Ramos (cell line): ENCODE measurements around the gene GFRA4.

Experiments
- in situ Hi-C: fragments of 300-500 bp; cut with MboI; formaldehyde crosslinking; loops from one replicate; pipeline ENCODE4 v1.14.3; 2022; ENCODE audit warnings: low sequenced_read_pairs; ENCODE audit not compliant: unreplicated experiment

Gene GFRA4

DNA sequence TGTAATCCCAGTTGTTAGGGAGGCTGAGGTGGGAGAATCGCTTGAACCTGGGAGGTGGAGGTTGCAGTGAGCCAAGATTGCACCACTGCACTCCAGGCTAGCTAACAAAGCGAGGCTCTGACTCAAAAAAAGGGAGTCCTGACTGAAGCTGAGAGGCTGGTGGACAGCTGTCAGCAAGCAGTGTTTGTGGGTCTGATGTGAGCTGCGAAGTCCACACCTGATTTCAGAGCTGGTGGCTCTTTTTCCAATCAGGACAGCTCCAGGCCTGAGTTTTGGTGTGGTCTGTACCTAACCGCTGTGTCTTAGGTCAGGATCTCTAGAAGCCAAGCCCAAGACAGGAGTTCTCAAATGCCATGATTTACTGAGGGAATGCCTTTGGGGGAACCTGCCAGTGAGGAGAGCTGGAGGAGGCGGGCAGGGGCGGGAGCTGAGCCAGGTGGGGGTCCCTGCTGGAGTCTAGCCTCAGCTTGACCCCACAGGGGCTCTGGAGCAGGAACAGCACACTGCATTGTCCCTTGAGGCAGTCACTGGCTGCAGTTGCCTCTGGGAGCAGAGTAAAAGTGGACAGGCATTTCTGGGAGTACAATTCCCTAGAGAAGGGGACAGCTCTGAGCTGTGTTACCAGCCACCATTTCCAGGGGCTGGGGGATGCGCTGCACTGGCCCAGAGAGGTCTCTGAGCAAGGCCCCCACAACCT, 5.0 kb downstream of the GFRA4 start:
- in situ Hi-C loops, result no loop called here

DNA sequence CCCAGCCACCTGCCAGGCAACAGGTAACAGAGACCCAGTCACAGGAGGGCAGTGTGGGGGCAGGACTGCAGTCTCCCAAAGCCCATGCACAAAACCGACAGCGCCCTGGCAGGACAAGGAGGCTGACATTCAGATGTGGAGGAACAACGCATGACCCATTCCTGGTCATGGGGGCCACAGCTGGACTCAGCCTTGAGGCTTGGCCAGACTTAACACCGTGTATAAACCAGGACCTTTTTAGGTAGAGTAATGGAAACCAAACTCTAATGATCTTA, 8.1 kb downstream of the GFRA4 start:
- in situ Hi-C loops, result no loop called here

DNA sequence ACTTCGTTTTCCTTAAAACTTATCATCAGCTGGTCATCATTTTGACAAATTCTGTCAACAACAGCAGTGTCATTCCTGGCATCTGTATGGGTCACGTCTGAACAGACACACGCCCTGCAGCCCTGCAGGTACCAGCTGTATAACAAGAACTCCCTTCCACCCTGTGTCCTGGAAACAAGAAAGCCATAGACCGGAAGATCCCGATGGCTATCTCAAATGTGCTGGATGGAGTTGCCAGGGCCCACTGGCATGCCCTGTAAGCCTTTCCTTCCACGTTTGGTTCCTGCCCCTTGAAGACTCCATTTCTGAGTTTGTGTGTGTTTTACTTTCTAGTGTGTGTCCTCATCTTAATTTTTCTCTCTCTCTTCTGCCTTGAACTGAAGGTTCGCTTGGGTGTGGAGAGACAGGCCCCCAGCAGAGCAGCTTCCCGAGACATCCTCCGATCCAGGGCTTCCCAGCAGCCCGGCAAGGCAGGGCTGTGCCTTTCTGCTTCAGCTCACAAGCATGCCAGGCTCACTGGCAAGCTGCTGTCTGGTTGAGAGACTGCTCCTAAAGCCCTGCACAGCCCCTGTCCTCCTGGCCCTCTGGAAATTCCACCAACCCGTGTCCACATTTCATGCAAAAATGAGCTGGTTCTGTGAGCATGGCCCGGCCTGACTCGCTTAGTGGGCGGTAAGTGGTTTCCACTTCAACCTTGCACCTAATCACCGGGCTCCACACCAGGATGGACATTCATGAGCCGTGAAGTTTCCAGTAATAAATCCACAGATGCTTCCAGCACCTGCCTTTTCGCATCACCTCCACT, 8.7 kb downstream of the GFRA4 start:
- in situ Hi-C loops, result no loop called here

DNA sequence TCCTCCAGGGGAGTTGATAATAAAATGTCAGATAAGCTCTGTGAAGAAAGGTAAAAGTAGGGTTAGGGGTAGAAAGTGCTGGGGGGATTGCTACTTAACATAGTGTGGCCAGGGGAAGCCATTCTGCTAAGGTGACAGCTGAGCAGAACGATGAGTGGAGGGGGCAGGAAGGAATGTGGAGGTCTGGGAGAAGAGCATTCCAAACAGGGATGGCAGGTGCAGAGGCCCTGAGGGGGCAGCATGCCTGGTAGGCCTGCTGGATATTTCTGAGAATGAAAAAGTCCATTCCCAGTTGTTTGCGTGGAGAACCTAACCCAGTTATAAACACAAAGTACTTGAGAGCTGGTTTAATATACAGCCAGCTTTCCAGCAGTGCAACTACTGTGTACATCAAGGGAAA, 9.3 kb downstream of the GFRA4 start:
- in situ Hi-C loops, result no loop called here

DNA sequence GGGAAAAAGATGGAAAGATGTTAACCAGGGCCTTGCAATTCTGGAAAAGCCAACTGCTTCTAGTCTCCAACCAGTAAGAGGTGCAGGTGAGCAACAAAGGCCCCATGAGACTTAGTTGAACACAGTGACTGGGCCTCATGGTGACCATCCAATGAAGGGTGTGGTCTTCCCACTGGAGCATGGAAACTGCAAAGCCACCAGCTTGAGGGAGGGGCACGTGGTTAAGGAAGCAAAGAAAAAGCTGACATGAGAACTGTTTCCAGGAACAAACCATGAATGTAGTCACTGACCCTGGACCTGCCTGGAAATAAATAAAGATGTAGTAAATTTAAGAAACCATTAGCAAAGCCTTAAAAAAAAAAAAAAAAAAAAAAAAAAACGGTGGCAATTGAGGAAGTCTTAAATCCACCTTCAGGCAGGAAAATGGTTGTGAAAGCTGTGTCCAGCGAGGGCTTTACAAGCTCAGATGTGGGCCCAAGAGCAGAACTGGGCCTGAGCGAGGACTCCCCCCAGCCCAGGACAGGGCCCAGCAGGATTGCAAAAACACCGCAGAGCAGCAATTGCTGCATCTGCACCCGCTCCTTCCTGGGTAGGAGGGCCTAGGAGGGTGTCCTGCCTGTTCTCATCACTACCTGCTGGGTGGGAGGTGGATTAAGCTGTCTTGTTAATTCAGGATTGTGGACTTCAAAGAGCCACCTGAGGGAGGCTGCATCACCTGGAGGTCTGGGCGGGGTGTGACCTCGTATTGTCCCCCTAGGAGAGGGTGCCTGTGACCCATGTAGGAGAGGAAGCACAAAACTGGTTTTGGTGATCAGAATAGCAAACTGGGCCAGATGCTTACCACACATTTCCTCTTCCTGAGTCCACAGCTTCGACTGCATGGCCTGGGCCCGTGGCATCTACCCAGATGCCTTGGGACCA, 10.3 kb downstream of the GFRA4 start:
- in situ Hi-C loops, result no loop called here

DNA sequence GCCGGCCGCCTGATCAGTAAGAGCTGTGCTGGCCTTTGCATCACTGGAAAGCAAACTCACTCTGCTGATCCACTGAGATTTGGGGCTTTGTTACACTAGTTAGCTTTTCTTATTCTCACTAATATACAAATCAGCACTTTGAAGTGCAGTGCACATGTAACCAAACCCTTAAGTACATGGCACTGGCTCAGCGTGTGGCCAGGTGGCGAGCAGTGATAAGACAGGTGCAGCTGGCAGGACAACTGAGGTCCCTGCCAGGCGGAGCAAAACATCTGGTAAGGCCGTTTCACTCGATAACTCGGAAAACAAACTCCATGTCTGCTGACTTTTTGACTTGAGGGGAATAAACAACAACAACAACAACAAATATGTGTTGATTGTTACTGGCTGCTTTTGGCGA, 11.0 kb downstream of the GFRA4 start:
- in situ Hi-C loops, result no loop called here

DNA sequence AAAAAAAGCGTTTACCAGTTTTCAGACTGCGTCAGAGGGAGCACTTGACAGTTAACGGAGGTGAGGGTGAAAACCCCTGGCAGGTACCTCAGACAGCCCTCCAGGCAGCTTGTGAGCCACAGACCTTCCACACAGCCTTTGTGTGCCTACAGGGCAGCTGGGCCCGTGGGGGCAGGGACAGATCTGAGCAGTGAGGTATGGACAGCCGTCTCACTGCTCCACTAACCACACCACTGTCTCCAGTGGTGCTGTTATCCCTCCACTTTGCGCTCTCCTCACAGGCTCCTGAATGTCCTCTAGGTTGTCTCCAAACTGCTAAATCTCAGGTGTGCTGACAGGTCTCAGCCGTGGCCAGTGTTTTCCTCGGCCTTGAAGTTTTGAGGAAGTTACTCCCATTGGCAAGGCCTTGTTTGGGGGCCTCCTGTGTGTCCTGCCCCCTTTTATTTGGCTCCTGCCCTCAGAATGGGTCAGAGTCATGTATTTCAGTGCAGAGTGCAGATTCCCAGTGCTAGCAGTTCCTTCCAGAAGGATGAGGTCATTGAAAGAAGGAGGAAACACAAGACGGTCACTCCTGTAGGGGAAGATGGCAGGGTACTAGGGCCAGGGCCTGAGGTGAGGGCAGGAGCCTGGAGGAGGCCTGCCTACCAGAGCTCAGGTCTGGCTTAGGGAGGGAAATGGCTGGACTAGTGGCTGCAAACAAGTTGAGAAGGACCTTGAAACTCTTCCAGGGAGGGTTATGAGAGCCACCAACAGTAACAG, 11.8 kb downstream of the GFRA4 start:
- in situ Hi-C loops, result no loop called here

DNA sequence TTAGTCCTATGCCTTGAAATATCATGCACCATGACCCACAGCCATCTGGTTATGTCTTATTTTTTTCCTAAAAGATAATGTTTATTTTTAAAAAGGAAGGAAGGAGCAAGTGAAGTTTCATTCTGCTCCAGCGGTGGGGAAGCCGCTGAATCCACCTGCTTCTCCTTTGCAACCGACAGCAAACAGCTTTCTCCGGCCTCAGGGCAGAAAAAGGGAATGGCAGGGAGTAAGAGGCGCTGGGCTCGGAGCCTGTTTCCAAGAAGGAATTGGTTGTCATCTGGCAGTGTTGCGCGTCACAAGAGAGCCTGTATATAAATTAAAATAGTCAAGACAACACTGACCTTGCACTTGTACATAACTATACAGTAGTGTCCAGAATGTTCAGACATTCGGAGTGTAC, 14.2 kb downstream of the GFRA4 start:
- in situ Hi-C loops, result no loop called here

DNA sequence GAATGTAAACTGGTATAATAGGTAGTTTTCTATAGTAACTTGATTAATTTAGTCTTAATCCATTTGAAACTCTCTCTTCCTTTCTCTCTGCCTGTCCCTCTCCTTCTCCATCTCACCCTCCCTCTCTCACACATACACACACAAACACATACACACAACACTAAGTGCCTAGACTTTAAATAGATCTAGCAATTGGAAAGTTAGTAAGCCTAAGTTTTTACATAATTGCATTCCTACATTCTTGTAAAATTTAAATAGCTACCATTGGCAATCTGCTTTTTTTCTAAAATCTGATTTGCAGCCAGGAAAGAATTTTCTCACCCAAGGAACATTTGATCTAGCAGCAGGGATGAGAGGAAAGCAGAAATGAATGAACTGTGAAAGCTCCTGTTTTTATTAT, 15.7 kb downstream of the GFRA4 start:
- in situ Hi-C loops, result no loop called here

DNA sequence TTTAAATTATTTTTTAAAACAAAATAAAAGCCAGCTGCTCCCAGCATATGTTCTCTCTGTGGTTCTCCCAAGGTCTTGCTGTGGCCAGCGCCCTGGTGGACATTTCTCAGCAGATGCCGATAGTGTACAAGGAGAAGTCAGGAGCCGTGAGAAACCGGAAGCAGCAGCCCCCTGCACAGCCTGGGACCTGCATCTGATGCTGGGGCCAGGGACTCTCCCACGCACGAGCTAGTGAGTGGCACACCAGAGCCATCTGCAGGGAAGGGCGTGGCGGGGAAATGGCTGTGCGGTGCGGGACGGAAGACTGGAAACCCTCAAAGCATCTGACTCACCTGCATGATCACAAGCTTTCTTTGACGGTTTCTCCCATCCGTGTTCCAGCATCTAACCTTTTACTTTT, 16.5 kb downstream of the GFRA4 start:
- in situ Hi-C loops, result no loop called here

DNA sequence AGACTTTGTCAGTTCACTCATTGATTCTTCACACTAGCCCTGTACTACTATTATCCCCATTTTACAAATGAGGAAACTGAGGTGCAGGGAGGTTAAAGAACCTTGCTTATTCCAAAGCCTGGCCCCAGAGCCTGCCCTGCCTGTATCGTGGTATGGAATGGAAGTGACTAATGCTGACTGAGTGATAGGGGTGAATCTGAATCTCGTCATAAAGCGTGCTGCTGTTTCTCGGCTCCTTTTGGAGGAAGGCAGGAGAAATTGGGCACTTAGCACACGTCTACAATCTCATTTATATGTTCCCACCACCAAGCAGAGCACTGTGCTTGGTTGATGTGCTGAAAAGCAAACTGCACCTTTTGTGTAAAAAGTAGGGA, 17.1 kb downstream of the GFRA4 start:
- in situ Hi-C loops, result no loop called here

DNA sequence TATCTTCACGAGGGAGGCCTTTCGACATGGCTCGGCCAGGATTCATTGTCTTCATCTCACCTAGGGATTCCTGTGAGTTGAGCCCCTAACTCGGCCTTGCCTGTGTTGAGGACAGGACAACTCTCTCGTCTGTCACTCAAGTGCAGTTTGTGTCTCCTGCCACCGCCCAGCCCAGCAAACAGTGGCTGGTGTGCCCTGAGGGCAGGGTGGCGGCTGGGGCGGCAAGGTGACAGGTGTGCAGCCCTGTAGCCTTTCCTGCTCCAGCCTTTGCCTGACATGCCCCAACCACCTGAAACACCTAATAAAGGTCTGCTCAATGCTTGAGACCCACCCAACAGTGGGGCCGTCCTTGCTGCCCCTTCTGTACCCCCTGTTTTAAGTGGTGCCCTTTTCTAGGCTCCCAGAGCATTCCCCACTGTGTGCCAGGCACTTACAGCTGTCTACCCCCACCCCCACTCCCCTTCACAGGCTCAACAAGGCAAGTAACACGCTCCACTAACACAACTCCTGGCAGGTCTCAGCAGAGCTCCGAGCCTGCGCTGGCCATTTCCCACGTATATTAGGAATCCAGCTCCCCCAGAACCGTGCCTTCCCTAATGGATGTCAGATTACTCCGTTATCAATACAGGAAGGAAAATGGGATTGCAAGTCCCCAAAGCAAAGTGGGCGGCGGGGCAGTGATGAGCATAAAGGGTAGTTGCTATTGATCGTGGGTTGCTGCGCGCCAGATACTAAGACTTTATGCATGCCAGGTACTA, 17.7 kb downstream of the GFRA4 start:
- in situ Hi-C loops, result no loop called here

DNA sequence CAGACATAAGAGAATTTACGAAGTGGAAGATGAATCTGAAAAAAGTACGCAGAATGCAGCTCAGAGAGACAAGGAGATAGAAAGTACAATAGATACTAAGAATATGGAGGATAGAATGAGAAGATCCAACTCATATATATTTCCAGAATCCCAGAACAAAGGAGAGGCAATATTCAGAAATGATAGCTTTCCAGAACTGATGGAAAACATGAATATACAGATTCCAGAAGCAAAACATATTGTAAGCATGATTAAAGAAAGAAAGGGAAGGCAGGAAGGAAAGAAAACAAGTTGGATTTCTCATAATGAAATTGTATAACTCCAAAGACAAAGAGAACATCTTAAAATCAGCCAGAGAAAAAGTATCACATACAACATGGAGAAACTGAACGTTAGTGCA, 22.9 kb downstream of the GFRA4 start:
- in situ Hi-C loops, result no loop called here

DNA sequence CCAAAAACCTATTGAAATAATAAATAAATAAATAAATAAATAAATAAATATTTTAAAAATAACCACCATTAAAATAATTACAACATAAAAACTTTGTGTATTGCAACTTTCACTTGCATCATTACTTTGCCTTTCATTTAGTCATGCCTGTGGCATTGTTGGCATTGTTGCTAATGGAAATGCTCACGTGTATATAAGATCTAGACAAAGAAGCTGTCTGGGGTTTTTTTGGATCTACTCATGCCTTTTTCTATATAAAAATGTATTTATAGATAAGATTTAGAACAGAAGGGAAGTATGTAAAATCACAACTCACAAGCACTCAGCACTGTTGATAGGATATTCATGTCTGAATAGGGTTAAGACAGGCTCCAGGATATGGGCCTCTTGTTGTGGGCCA, 27.9 kb downstream of the GFRA4 start:
- in situ Hi-C loops, result no loop called here

DNA sequence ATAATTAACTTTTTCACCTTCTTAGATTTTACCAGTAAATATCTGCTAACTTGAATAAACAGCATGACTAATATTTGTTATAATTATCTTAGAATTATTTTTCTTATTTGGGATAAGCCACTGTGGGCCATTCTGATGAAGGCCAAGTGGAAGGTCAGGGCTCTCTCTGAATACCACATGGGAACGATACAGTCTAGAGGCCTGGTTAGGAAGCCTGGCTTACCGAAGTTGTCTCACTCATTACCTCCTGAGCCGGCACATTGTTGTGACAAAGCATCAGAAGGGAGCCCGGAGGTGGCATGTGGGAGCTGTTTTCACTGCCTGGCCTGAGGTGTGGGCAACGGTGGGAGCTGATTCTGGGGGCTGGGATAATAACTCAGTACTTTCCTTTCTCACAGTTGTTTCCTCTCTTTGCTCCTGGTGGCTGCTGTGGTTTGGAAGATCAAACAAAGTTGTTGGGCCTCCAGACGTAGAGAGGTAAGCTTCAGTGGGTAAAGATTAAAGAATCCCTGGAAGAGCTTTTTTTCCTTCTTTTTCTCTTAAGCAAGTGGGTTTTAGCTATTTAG, 29.2 kb downstream of the GFRA4 start:
- in situ Hi-C loops, result no loop called here

DNA sequence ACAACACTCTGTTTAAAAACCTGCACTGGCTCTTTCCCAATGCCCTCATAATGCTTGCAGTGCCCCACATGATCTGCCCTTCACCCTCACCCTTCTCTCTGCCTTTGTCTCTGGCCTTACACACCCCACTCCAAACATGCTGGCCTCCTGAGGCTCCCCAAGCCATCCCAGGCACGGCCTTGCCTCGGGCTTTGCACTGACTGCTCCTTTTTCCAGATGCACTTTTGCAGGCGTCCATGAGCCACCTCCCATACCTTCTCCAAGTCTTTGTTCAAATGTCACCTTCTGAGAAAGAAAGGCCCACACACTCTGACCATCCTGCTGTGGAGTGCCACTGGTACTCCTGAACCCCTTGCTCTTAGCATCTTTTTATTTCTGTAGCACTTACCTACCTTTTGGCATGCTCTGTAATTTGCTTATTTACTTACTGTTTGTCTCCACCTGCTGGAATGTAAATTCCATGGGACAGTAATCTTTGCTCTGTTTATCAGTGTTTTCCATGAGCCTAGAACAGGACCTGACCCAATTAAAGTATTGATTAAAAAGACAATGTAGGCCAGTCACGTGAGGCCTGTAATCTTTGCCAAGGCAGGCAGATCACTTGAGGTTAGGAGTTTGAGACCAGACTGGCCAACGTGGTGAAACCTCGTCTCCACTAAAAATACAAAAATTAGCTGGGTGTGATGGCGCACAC, 30.7 kb downstream of the GFRA4 start:
- in situ Hi-C loops, result no loop called here

DNA sequence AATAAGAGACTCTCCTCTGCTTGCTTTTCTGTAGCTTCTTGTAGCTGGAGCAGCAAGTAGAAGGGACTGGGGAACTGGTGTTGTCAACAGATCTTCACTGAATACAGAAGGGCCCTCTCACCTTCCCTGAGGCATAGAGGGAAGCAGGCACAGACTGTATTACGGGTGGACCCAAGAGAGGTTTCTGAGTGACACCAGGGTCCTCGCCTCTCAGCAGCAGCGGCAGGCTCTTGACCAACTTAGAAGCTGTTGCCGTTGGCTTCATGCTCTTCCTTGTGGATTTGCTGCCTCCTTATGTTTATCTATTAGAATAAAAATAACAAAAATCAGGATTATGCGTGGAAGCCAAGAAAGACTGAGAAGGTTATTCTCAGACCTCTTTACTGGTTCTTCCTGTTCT, 31.7 kb downstream of the GFRA4 start:
- in situ Hi-C loops, result no loop called here

DNA sequence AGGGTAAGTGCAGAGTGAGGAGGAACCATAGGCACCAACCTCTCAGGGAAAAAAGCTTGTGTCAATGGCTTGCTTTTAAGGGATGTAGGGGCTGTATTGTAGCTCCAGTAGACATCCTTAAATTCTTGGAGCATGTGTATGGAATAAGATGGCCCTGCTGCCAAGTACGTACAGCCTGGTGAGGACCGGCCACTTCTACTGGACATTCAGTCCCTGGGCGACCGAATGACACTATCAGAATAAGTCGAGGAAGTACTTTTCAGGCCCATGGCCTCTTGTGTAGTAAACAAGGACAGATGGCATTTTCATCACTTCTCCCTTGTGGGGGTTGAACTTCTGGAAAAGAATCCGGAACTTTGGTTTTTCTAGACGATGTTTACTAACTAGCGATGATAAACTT, 32.8 kb downstream of the GFRA4 start:
- in situ Hi-C loops, result no loop called here

DNA sequence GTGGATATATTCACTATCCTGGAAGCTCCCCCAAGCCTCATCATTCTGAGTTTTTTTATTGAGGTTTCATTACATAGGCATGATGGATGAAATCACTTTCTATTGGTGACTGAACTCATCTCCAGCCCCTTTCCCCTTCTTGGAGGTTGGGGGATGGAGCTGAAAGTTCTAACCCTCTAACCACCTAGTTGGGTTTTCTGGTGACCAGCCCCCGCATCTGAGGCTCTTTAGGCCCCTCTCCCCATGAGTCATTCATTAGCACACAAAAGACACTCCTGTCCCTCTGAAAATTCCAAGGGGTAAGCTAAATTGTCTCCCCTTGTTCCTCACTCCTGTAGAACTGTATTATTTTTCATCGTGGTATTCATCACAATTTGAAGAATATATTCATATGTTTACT, 33.3 kb downstream of the GFRA4 start:
- in situ Hi-C loops, result no loop called here
